Endothelial cell of umbilical vein (primary cell): ENCODE results near the gene CHMP5. TPM values are rescaled to one million over a fixed set of nuclear protein-coding genes. Genes with fewer than 3 reads are reported as not detected.

Experiments used
- BruUV-seq: library from RNA; stranded (reverse); fragments of 400-500 nt; replicated peaks from 2 replicates; lab custom pipeline; 2021; lab: Mats Ljungman, UMichigan
- CTCF ChIA-PET: fragments of 300-600, 350-600 bp; sonication (Branson Sonifier 250); formaldehyde crosslinking; loops from one replicate; lab custom pipeline; 2021; ENCODE audit warnings: antibody characterized with exemption, inconsistent platforms; lab: Charles Lee
- POLR2A ChIA-PET: fragments of 300-600, 350-600 bp; sonication (Branson Sonifier 250); formaldehyde crosslinking; loops from one replicate; lab custom pipeline; 2021; ENCODE audit warnings: antibody characterized with exemption, inconsistent platforms; lab: Charles Lee
- DNase-seq: peaks from one replicate; pipeline ENCODE4 v3.0.0-alpha.2; 2011; ENCODE audit warnings: low read depth, low spot score
- FAIRE-seq: peaks from 2 replicates; lab custom pipeline; 2011; peaks lifted over from hg19 to GRCh38; lab: Jason Lieb, UNC
- H2AFZ ChIP-seq: 2 replicates; pipeline ENCODE4 v1.6.0; 2012; ENCODE audit warnings: low read depth, low read length, control low read depth, inconsistent platforms
- H3K27ac ChIP-seq: 2 replicates; pipeline ENCODE4 v1.5.1; 2011; ENCODE audit warnings: low read depth, mild to moderate bottlenecking, control low read depth, low read length, moderate library complexity; ENCODE audit not compliant: insufficient read depth
- H3K27me3 ChIP-seq, 2 experiments: 2 replicates each; pipeline versions ENCODE4 v1.6.0 to v1.6.1; 2011; ENCODE audit warnings: low read length in 2 of 2, mixed read lengths in 1 of 2; ENCODE audit not compliant: control insufficient read depth in 2 of 2, insufficient read depth in 2 of 2
- H3K36me3 ChIP-seq, 2 experiments: 2 replicates in 1 of 2; 3 replicates in 1 of 2; pipeline ENCODE4 v1.5.1; 2011; ENCODE audit warnings: low read length in 2 of 2, mild to moderate bottlenecking in 1 of 2, moderate library complexity in 1 of 2; ENCODE audit not compliant: control insufficient read depth in 2 of 2, insufficient read depth in 2 of 2; ENCODE audit errors: extremely low read depth in 1 of 2
- H3K4me1 ChIP-seq: 3 replicates; pipeline ENCODE4 v1.5.1; 2011; ENCODE audit warnings: mild to moderate bottlenecking, low read length; ENCODE audit not compliant: control insufficient read depth, insufficient read depth; ENCODE audit errors: extremely low read depth
- H3K4me2 ChIP-seq: 2 replicates; pipeline ENCODE4 v1.6.1; 2011; ENCODE audit warnings: low read length, control low read depth, mixed read lengths; ENCODE audit not compliant: insufficient read depth
- H3K4me3 ChIP-seq, 3 experiments: fragments of 200-600 bp in 1 of 3; sonication (generic), shearing (Covaris generic) in 1 of 3; replicated peaks in 1 of 3; 2 replicates each; pipeline ENCODE4 v1.5.1; 2011 to 2016; ENCODE audit warnings: control low read depth in 3 of 3, low read length in 3 of 3, mild to moderate bottlenecking in 2 of 3, inconsistent platforms in 1 of 3, low read depth in 1 of 3, moderate library complexity in 1 of 3; ENCODE audit not compliant: insufficient read depth in 1 of 3
- H3K79me2 ChIP-seq: 2 replicates; pipeline ENCODE4 v1.6.0; 2012; ENCODE audit warnings: low read length, inconsistent platforms; ENCODE audit not compliant: control insufficient read depth, insufficient read depth
- H3K9ac ChIP-seq: replicated peaks from 2 replicates; pipeline ENCODE3; 2011; ENCODE audit warnings: low read length, control low read depth; ENCODE audit not compliant: insufficient read depth; ENCODE audit errors: extremely low read depth
- H3K9me1 ChIP-seq: replicated peaks from 3 replicates; pipeline ENCODE4 v1.6.0; 2011; ENCODE audit warnings: mild to moderate bottlenecking, low read length; ENCODE audit not compliant: control insufficient read depth, insufficient read depth; ENCODE audit errors: extremely low read depth
- H3K9me3 ChIP-seq: replicated peaks from 2 replicates; pipeline ENCODE4 v1.5.1; 2012; ENCODE audit warnings: low read length, inconsistent platforms; ENCODE audit not compliant: control insufficient read depth, insufficient read depth
- H4K20me1 ChIP-seq: replicated peaks from 2 replicates; pipeline ENCODE3; 2011; ENCODE audit warnings: mild to moderate bottlenecking, low read length; ENCODE audit not compliant: control insufficient read depth, insufficient read depth; ENCODE audit errors: extremely low read depth
- EZH2 ChIP-seq: IDR thresholded peaks from 2 replicates; pipeline ENCODE4 v1.6.1; 2012; ENCODE audit warnings: borderline replicate concordance, low read depth, mild to moderate bottlenecking, moderate library complexity, low read length, inconsistent platforms; ENCODE audit not compliant: severe bottlenecking
- FOS ChIP-seq: IDR thresholded peaks from 2 replicates; pipeline ENCODE4 v1.6.1; 2011; ENCODE audit warnings: mild to moderate bottlenecking, low read length, moderate library complexity, borderline replicate concordance; ENCODE audit not compliant: insufficient read depth
- GATA2 ChIP-seq: IDR thresholded peaks from 2 replicates; pipeline ENCODE4 v1.7.0; 2011; ENCODE audit warnings: low read depth, mild to moderate bottlenecking, moderate library complexity, mixed read lengths, low read length; ENCODE audit not compliant: insufficient read length, insufficient read depth
- JUN ChIP-seq: IDR thresholded peaks from 2 replicates; pipeline ENCODE4 v1.6.1; 2011; ENCODE audit warnings: borderline replicate concordance, low read depth; ENCODE audit not compliant: insufficient read length, insufficient read depth
- MYC ChIP-seq: IDR thresholded peaks from one replicate; pipeline ENCODE4 v1.6.1; 2011; ENCODE audit warnings: mild to moderate bottlenecking, low read depth, low read length
- POLR2A ChIP-seq: IDR thresholded peaks from 2 replicates; pipeline ENCODE4 v1.6.1; 2012; ENCODE audit warnings: low read depth, mild to moderate bottlenecking, control low read depth, low read length
- POLR2AphosphoS5 ChIP-seq: IDR thresholded peaks from 2 replicates; pipeline ENCODE4 v1.6.1; 2012; ENCODE audit warnings: low read depth, mild to moderate bottlenecking, control low read depth, low read length, moderate library complexity; ENCODE audit not compliant: insufficient read depth
- dilution Hi-C: fragments of 300-500 bp; cut with MboI; formaldehyde crosslinking; loops from one replicate; pipeline ENCODE4 v1.15.0; 2019; ENCODE audit warnings: low sequenced_read_pairs; ENCODE audit not compliant: extremely low pct_ligation_motif_present
- intact Hi-C: fragments of 100-400 bp; cut with micrococcal nuclease; formaldehyde crosslinking; loops from one replicate; pipeline ENCODE4 v1.10.0; 2022
- polyA plus RNA-seq, 4 experiments: library from polyadenylated mRNA; depleted of rRNA in 3 of 4; stranded (reverse) in 3 of 4; unstranded in 1 of 4; fragments of >200 nt; gene quantifications; 2 replicates each; pipeline versions ENCODE4 v1.2.1 to v1.2.3, GENCODE V29; 2011 to 2012; ENCODE audit warnings: missing spikeins in 1 of 4
- total RNA-seq: library from RNA; stranded (reverse); gene quantifications from 2 replicates; pipeline ENCODE4 v1.2.3, GENCODE V29; 2021
- TF ChIP-seq, protein P1 (sequence below): IDR thresholded peaks from 2 replicates; pipeline ENCODE4 v1.6.1; 2011; ENCODE audit not compliant: insufficient read depth, insufficient read length
- TF ChIP-seq, protein P2 (sequence below), 2 donors: IDR thresholded peaks; 1 replicate in 1 of 2; 2 replicates in 1 of 2; pipeline ENCODE4 v1.5.1; 2011; ENCODE audit warnings: low read length in 2 of 2, mild to moderate bottlenecking in 2 of 2, moderate library complexity in 2 of 2, control low read depth in 1 of 2, inconsistent platforms in 1 of 2, low read depth in 1 of 2; ENCODE audit not compliant: insufficient read depth in 1 of 2; ENCODE audit errors: extremely low read depth in 1 of 2

CHMP5 gene
- total and polyA plus RNA-seq, 2 donors (not counting 3 experiments of a cell fraction or from before 2014, with no cell fraction given) = 33.2 to 55.8 TPM

DNA sequence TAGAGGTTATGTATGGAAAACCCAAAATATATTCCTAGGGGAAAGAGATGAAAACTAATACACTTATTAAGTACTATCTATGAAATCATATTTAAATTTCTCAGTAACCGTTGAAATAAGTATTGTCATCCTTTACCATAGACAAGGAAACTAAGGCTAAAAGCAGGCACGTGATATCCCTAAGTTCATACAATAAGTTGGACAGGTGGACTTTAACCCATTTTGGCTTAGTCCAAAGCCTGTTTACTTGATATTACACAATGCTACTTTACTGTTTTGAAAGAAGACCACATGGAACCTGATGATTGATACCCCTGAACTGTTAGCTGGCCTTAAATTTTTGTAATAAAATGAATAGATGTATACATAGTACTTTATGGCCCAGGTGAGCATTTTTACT, 28.9 kb downstream of the CHMP5 start:
- Histone ChIP-seq H2AFZ (no peak overlapping the region), H3K4me1 (peaks cover 13% of the 10 kb centered on the region), H3K27me3 (no peaks in the 10 kb centered on the region), H3K4me2 (no peak overlapping the region), H3K27ac (no peak overlapping the region), H3K4me3 (no peak overlapping the region), H3K9me1 (no peaks in the 10 kb centered on the region), H3K79me2 (peaks cover 59% of the 10 kb centered on the region), H3K9me3 (no peaks in the 10 kb centered on the region), H4K20me1 (no peaks in the 10 kb centered on the region), H3K36me3 (peaks cover 6 to 17% of the 10 kb centered on the region in 2 experiments), H3K9ac (no peak overlapping the region)
- no TSS peak for BruUV-seq
- dilution Hi-C loops (no loop called here), intact Hi-C loops (no loop called here)
- TF ChIP-seq POLR2AphosphoS5 (no peak), GATA2 (no peak), POLR2A (no peak), FOS (no peak), EZH2 (no peak), MYC (no peak), JUN (no peak)
- TF ChIP-seq, protein P1, sequence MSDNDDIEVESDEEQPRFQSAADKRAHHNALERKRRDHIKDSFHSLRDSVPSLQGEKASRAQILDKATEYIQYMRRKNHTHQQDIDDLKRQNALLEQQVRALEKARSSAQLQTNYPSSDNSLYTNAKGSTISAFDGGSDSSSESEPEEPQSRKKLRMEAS = no peak
- TF ChIP-seq, protein P2, sequence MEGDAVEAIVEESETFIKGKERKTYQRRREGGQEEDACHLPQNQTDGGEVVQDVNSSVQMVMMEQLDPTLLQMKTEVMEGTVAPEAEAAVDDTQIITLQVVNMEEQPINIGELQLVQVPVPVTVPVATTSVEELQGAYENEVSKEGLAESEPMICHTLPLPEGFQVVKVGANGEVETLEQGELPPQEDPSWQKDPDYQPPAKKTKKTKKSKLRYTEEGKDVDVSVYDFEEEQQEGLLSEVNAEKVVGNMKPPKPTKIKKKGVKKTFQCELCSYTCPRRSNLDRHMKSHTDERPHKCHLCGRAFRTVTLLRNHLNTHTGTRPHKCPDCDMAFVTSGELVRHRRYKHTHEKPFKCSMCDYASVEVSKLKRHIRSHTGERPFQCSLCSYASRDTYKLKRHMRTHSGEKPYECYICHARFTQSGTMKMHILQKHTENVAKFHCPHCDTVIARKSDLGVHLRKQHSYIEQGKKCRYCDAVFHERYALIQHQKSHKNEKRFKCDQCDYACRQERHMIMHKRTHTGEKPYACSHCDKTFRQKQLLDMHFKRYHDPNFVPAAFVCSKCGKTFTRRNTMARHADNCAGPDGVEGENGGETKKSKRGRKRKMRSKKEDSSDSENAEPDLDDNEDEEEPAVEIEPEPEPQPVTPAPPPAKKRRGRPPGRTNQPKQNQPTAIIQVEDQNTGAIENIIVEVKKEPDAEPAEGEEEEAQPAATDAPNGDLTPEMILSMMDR (IDR thresholded peaks at IDR 0.05; ENCODE audit: extremely low read depth in 1 of 2, insufficient read depth in 1 of 2, low read depth in 1 of 2, low read length in 2 of 2) = no peak
- CTCF ChIA-PET = no interaction called here
- POLR2A ChIA-PET = no interaction called here
- FAIRE-seq = no peak
- DNase-seq = no peak
